DMS153 treated with DMSO at 0.1 percent for 48 hours (cell line): ENCODE measurements around the gene ILKAP.

ENCODE experiments used
- DNase-seq: peaks from one replicate; lab custom pipeline; 2025; ENCODE audit not compliant: unreplicated experiment; lab: John Stamatoyannopoulos, UW

Gene ILKAP

DNA sequence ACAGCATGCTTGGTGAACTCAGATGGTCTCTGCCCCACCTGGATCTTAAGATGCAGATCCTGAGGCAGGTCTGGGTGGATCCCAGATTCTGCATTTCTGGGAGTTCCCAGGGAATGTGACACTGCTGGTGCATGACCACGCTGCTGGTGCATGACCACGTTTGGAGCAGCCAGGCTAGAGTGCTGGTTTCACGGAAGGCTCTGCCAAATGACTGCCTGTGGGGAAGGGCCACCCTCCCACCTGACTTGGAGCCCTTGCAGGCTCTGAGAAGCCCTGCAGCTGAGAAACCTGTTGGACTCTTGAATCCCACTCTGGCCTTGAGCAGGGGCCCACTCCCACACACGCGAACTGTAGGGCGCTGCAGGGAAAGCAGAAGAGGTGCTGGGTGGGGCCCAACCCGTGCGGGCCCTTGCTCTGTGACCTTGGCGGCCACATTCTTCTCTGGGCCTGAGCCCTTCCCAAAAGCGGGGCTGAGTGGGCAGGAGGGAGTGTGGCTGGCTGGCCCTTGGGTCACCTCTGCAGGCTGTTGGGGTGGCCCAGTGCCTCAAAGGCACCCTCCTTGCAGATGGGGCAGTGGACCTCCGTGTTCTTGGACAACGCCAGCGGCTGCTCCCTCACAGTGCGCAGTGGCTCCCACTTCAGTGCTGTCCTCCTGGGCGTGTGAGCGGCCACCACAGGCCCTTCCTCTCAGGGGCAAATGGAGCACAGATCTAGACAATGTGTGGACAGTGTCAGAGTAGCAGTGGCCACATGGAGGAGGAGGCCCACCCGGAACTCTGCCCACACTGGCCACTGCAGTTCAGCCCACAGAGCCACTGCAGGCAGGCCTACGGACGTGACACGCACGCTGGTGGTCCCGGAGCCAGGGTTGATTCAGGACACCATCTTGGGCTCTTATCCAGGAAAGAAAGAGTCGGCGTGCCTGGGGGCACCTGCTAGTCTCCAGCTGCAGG is 36.8 kb downstream of the ILKAP start:
- no peak for DNase-seq

DNA sequence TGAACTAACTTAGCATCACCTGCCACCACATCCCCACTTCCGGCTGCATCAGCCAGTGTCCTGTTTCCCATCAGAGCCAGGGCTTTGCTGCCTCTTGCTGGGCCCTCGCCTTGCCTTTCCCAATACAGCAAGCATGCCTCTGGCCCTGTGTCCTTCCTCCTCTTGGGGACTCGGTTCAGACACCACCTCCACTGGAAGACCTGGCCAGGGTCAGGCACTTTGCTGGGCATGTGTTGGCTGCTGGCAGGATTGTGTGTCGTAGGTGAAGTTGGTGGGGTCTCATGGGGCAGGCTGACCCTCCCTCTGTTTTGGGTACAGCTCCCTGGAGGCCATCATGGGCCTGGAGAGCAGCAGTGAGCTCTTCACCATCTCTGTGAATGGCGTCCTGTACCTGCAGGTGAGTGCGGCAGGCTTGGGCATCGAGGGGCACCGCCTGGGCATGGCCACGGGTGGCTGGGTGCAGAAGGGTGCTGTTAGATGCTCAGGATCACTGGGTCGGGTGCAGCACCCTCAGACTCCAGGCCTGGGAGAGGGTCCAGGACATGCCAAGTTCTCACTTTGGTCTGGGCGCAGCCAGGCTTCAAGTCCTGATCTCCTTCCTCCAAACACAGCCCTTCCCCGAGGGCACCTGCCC is 38.1 kb downstream of the ILKAP start:
- no peak for DNase-seq

DNA sequence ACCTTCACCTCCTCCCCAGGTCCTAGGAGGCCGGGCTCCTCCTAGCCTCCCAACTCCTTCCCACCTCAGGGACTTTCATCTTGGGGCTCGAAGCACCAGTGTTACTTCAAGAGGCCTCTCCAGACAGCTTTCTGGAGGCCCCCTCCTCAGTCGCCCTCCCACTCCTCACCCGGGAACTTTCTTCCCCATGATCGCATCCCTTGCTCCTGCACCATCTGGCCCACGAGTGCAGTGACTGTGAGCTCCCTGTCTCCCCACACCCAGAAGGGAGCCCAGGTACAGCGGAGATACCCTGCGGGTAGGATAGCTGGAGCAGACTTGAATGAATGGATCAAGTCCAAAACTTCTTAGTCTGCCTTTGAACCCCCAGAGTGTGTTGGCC is 38.6 kb downstream of the ILKAP start:
- DNase-seq = no peak

DNA sequence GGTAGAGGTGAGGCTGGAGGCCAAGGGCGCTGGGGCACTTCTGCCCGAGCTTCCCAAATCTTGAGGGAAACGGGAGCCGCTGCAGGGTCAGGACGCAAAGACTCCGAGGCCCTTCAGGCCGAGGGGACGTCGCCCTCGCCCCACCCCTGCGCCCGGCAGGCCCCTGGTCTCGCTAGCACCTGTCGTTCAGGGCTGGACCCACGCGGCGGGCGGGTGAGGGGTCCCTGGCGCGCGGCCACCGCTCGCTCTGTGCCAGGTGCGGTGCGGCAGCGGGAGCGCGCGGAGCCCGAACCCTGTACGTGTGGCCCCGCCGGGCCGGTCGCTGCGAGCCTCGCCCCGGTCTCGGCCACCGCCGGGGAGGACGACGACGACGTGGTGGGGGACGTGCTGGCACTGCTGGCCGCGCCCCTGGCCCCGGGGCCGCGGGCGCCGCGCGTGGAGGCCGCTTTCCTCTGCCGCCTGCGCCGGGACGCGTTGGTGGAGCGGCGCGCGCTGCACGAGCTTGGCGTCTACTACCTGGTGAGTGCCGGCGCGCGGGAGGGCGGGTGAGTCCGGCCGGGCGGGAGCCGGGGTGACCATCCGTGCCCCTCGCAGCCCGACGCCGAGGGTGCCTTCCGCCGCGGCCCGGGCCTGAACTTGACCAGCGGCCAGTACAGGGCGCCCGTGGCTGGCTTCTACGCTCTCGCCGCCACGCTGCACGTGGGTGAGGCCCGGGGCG is 39.9 kb downstream of the ILKAP start:
- DNase-seq = no peak

DNA sequence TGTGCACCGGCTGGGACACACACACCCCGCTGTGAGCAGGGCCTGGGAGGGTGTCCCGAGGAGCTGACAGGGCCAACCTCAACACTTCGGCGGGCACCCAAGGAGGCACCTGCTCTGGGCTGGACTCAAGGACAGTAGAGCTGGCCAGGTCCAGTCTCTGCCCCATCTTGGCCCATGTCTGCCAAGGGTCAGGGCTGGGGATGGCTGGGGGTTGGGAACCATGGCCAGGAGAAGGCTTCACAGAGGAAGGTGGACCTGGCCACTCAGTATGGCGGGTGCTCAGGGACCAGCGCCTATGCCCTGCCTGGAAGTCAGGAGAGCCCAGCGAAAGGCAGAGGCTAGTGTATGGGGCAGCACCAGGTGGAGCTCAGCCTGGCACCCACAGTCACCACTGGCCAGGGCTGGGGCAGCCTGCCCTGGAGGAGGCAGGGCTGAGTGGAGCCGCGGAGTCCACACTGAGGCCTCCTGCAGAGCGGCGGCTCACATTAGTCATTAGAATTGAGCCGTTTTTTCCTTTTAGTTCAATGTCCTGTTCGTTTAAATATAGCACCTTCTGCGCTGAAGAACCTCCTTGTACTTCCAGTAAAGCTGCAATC is 40.6 kb downstream of the ILKAP start:
- no peak for DNase-seq

DNA sequence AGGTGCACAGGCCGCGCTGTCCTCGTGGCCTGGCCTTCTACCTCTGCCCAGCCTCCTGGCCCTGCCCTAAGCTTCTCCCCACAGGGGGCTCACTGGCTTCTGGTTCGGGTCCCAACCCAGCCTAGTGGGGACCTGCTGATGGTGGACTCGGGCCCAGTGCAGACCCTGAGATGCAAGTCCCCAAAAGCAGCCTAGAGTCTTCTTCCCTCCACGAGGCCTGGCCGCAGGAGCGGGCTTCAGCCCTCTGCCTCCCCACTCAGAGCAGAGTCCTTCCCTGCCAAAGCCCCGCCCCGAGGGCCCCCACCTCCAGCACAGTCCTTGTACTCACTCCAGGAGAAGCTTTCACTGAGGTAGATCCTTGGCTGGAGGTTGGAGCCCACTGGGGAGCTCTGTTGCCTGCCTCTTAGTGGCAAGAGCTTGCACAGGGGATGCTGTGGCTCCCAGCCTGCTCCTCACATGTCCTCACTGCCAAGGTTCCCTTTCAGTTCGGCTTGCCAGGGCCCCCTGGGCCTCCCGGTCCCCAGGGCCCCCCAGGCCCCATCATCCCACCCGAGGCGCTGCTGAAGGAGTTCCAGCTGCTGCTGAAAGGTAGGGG is 41.1 kb downstream of the ILKAP start:
- no peak for DNase-seq

DNA sequence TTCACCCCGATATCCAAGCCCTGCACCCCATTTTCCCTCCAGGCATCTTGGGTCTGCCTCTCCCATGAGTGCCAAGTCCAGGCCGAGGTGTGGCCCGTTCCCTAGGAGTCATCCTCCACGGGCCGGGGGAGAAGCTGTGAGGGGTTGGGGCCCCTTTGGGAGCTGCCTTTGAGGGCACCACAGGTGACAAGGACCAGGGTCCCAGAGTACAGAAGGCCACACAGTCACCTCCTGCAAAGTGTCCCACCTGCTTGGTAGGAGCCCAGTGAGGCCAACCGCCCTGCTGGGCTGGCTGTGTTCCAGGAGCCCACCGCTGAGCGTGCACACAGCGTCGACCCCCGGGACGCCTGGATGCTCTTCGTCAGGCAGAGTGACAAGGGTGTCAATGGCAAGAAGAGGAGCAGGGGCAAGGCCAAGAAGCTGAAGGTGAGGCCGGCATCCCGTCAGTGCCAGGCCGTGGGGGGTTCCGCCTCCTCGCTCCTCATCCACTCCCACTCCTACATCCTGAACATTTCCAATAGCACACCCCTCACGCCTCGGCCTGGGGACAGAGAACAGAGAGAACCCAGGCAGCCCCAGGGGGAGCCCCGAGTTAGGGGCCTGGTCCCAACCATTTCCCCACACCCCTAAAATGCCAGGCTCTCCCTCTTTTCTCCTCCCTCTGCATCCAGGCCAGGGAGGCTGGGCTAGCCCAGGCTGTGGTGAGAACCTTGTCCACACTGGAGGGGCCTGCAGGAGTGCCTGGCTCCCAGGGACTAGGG is 42.0 kb downstream of the ILKAP start:
- DNase-seq = no peak

DNA sequence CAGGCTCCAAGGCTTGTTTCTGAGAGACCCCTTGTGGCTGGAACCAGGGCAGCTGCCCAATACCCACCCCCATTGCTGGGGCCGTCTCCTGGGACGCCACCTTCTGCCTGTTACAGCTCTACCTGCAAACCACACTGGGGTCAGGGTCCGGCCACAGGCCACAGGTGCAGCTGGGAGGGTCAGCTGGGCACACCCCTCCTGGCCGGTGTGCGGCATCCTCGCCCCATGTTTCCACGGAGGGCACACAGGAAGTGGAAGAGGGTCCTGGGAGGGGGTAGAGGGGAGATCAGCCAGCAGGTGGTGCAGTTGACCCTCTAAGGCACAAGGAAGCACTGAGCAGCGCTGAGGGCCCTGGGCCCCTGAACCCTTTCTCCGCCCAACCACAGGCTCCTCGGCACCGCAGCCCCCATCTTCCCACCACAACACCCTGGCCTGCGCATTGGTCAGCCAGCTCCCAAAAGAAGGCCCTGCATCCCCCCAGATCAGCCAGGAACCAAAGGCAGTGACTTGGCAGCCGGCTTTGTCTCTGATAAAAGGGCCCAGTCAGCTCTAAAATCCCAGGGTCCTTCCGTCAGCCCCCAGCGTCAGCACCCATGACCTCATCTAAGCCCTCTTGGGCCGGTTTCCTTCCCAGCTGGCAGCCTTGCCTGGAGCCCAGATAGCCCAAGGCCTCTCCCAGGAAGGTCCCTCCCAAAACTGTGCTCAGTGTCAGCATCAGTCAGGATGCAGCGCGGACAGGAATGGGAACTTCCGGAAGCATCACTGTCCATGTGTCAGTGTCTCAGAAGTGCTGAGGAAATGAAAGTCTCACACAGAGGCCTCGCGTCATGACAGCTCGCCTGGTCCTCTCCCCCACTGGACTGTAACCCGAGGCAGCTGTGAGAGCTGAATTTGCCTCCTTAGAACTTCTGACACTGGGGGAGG is 43.0 kb downstream of the ILKAP start:
- DNase-seq = no peak

DNA sequence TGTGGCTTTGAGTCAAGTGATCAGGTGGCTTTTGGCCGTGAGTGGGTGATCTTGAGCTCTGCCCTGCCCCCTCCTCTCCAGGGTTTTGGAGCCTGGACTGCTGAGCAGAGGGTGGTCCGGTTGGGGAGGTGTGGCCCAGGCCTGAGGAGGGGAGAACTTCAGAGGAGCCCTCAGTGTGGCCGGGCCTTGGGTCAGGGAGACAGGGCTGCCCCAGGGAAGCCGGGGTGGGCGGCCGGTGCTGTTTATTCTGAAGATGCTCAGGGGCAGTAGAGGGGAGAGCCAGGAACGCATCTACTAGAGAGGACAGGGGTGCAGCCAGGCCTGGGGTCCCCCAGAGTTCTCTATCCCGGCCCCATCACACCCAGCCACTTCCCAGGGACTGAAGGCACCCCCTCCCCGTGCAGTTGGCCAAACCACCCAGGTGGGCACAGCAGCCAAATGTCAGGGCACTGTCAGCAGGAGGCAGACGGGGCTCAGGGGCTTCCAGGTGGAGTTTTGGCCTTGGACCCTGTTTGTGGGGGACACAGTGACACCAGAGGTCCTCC is 43.8 kb downstream of the ILKAP start:
- no peak for DNase-seq

DNA sequence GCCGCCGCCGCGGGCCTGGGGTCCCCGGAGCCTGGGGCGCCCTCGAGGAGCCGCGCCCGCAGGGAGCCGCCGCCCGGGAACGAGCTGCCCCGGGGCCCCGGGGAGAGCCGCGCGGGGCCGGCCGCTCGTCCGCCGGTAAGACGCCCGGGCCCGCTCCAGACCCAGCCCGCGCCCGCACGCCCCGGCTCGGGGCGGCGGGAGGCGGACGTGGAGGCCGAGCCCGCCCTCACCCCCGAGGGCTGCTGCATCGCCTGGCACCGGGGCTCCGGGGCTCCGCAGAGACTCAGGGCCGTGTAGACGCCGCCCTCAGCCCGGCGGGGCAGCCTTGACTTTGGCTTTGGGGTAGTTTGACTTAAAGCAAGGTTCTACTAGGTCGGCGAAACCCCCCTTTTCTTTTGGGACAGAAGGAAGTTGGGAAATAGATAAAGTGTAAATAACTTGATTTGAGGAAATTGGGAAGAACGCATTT is 44.4 kb downstream of the ILKAP start:
- no peak for DNase-seq

DNA sequence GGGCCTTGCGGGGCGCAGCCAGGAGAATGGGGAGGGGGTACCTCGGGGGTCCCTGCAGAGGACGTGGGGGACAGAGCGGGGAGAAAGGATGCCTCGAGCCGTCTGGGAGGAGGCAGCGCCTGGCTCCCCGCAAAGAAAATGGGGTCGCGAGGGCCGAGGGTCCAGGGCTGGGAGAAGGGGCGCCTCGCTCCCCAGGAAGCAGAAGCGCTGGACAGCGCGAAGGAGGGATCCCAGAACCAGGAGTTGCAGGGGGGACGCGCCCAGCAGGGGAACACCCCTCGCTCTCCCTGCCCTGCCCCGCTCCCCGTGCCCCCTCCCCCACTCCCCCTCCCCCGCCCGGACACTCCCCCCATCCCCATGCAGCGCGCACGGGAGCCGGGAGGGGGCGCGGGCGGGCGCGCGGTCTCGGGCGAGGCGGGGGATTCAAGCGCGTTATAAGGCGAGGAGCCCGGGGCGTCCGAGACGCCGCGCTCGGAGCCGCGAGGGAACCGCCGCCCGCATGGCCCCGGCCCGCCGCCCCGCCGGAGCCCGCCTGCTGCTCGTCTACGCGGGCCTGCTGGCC is 44.9 kb downstream of the ILKAP start, which contains the start of gene ERFE:
TSS of gene ERFE (plus strand) at position 462 of the 562 bp plus-strand sequence. CDS start at position 500, 38 bp downstream.
- peak; percentile 33 for DNase-seq

DNA sequence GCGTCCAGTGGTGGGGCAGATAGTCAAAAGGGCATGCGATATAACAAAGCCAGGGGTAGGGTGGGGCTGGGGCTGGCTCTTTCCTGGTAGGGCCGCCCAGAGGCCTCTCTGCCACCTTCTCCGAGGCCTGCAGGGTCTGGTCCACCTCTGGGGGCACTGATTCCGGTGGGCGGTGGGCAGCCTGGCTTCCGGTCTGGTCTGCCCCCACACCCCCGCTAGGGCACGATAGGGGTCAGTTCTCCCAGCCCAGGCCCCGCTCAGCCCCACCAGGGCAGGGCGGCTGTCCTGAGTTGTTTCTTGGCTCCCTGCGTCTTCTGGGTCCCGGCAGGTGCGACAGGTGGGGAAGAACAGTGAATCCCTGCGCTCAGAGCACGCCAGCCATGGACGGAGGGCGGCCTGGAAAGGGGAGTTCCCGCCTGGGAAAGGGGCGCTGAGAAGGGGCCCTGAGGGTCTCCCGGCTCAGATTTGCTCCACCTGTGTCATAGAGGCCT is 45.4 kb downstream of the ILKAP start:
- no peak for DNase-seq

DNA sequence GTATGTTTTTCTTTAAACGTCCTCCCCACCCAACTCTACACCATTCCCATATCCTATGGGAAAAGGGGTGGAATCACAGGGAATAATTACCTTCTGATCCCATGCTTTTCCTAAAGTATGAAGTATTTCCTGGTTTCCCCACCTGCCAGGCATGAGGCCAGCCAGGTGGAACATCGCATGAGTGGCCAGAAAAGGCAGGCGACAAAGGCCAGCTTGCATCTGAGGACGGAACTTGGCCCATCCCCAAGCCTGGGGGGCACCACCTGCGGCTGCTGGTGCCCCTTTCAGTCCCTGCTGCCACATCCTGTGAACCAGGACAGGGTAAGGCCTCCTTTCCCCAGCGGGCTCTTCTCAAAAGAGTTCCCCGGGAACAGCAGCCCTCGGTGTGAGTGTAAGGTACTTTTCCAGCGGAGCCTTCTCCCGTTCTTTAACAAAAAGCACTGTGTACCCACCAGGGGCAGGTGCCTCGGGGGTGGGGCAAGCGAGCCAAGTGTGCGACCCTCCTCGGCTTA is 45.9 kb downstream of the ILKAP start:
- DNase-seq = peak; percentile 42

DNA sequence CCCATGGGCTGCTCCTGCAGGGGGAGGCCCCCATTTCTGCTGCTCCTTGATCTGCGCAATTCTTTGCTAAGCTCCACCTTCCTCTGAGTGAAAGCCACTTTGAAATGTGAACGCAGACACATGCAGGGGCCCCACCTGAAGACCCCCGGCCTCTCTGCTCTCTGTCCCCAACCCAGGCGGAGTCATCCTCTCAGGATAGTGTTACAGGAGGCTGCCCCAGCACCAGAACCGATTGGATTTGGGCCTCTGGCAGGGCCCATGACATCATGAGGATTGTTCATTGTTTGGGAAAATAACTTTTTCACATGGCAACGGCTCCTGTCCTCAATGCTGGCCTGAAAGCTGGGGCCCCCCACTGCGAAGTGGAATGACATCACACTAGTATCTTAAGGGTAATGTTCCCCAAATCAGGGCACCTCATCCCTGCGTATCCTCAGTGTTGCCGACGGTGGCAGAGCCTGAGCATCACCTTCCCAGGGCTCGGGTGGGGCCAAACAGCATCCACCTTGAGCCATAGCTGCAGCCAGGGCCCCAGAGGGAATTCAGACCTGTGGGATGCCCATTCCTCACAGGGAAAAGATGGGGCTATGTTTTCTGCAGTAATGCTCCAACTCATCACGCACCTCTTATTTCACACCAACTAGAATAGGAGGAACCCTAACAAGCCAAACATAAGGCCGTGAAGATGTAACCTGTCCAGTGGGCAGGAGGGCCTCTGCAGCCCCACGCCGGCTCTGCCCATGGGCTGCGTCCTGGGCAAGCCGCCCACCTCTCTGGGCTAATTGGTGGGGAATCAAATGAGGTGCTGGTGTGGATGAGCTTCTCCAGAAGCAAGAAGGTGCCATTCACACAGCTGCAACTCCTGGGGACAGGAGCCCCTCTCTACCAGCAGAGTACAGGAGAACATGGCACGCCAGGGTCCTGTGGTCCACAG is 47.5 kb downstream of the ILKAP start:
- no peak for DNase-seq

DNA sequence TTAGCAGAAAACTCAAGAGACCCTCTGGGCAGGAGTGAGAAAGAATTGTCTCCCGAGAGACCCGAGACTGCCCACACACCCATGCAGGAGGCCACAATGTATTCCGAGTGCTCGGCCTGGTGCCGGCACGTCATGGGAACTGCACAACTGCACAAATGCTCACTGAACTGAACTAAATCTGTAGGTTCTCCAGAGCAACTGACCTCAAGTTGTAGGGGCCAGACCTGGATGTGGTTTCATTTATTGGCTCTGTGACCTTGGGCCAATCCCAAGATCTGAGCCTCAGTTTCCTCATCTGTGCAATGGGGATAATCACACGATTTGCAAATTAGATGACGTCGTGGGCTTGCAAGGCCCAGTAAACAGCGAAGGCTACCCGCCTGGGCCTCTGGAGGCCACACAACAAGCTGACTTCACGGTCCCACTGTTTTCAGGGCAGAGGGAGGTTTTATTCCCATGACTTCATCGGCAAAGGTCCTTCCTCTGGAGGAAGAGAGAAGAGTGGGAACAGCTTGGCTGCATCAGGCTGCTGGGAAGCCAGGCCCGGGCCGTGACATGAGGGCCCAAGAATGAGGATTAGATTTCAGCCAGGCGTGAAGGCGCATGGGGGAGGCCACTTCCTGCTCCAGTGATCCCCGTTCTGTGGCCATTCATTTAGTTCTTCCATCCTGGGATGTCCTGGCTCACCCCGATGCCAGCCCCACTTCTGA is 48.3 kb downstream of the ILKAP start:
- no peak for DNase-seq

DNA sequence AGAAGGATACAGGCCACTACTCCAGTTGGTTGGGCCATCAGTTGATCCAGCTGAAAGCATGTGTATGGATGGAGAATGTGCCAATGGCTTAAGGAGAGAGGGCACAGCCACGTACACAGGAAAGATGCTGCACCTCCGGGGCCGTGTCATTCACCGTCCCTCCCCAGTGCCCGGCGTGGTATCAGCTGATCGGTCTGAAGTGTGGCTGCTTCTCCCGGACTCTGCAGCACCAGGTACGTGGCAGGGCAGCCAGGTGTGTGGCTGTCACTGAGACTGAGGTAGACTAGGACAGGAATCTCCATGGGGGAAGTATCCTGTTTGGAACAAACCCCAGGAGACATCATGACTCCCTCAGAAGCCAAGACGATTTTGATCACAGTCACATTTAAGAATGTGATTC is 48.9 kb downstream of the ILKAP start:
- no peak for DNase-seq
